ENCODE data around the gene TRPM4. TPM values are rescaled to one million over a fixed set of nuclear protein-coding genes. Genes with fewer than 3 reads are reported as not detected.
"Not testable (repeated sequence)": the region's sequence is repeated elsewhere in the genome, so short reads cannot be mapped to it uniquely, and the experiment has no call there.

The TRPM4 gene
- total RNA-seq, 1 donor from 2014 or later = 33.1 TPM

GRCh38 chr19:49194408-49194807 is 36.8 kb downstream of the TRPM4 start:
- Mint-ChIP-seq H3K4me3 (no peak overlapping the region), H3K36me3 (peaks cover 13% of the 10 kb centered on the region), H3K4me1 (ENCODE audit: unreplicated experiment) (peaks cover 4% of the 10 kb centered on the region), H3K27ac (no peak overlapping the region), H3K27me3 (no peaks in the 10 kb centered on the region), H3K9me3 (no peaks in the 10 kb centered on the region)
- no peak for TF ChIP-seq CTCF (conservative IDR thresholded peaks at IDR 0.05)
- DNase-seq (ENCODE audit: extremely low spot score, unreplicated experiment) = no peak

- Mint-ChIP-seq H3K9me3 (no peaks in the 10 kb centered on the region), H3K27ac (no peak overlapping the region), H3K36me3 (peaks cover 13% of the 10 kb centered on the region), H3K27me3 (no peaks in the 10 kb centered on the region), H3K4me3 (no peak overlapping the region), H3K4me1 (ENCODE audit: unreplicated experiment) (peaks cover 4% of the 10 kb centered on the region)
- no peak for TF ChIP-seq CTCF (conservative IDR thresholded peaks at IDR 0.05)
- DNase-seq (ENCODE audit: extremely low spot score, unreplicated experiment) = no peak
Measured at GRCh38 chr19:49196527-49197240, 39.1 kb downstream of the TRPM4 start.

- no peak for TF ChIP-seq CTCF (conservative IDR thresholded peaks at IDR 0.05)
- no peak for DNase-seq (ENCODE audit: extremely low spot score, unreplicated experiment)
- H3K27me3 Mint-ChIP-seq = no peaks in the 10 kb centered on the region
- peaks cover 4% of the 10 kb centered on the region for H3K4me1 Mint-ChIP-seq (ENCODE audit: unreplicated experiment)
- no peak overlapping the region for H3K4me3 Mint-ChIP-seq
- no peaks in the 10 kb centered on the region for H3K9me3 Mint-ChIP-seq
- H3K27ac Mint-ChIP-seq = no peak overlapping the region
- H3K36me3 Mint-ChIP-seq = peaks cover 22% of the 10 kb centered on the region
Measured at GRCh38 chr19:49200238-49200862, 42.8 kb downstream of the TRPM4 start.

GRCh38 chr19:49201042-49201441 is 43.5 kb downstream of the TRPM4 start:
- H3K36me3 Mint-ChIP-seq = peaks cover 22% of the 10 kb centered on the region
- H3K27me3 Mint-ChIP-seq = no peaks in the 10 kb centered on the region
- DNase-seq (ENCODE audit: extremely low spot score, unreplicated experiment) = no peak
- H3K9me3 Mint-ChIP-seq = no peaks in the 10 kb centered on the region
- TF ChIP-seq CTCF (conservative IDR thresholded peaks at IDR 0.05) = no peak
- peaks cover 4% of the 10 kb centered on the region for H3K4me1 Mint-ChIP-seq (ENCODE audit: unreplicated experiment)
- no peak overlapping the region for H3K4me3 Mint-ChIP-seq
- H3K27ac Mint-ChIP-seq = no peak overlapping the region

- no peaks in the 10 kb centered on the region for H3K9me3 Mint-ChIP-seq
- H3K27ac Mint-ChIP-seq = no peak overlapping the region
Measured at GRCh38 chr19:49205114-49205513, 47.5 kb downstream of the TRPM4 start.

GRCh38 chr19:49209502-49209901 is 51.9 kb downstream of the TRPM4 start:
- not testable (repeated sequence) for H3K4me3 Mint-ChIP-seq; H3K9me3 Mint-ChIP-seq; H3K4me1 Mint-ChIP-seq (ENCODE audit: unreplicated experiment); DNase-seq (ENCODE audit: extremely low spot score, unreplicated experiment); H3K36me3 Mint-ChIP-seq; H3K27me3 Mint-ChIP-seq; H3K27ac Mint-ChIP-seq

More at GRCh38 chr19:49205114-49205513, 47.5 kb downstream of the TRPM4 start:
- peaks cover 7% of the 10 kb centered on the region for H3K4me1 Mint-ChIP-seq (ENCODE audit: unreplicated experiment)
- H3K4me3 Mint-ChIP-seq = no peak overlapping the region
- peaks cover 17% of the 10 kb centered on the region for H3K36me3 Mint-ChIP-seq
- no peaks in the 10 kb centered on the region for H3K27me3 Mint-ChIP-seq
- DNase-seq (ENCODE audit: extremely low spot score, unreplicated experiment) = no peak
- no peak for TF ChIP-seq CTCF (conservative IDR thresholded peaks at IDR 0.05)

All from type B pancreatic cell (in vitro differentiated cells).